IPS-18c (cell line): ENCODE data around the gene HSPB1.

ENCODE experiments used
- H3K4me3 ChIP-seq: 2 replicates; pipeline ENCODE4 v1.7.0; 2013; ENCODE audit warnings: low read depth, mild to moderate bottlenecking, low read length, moderate library complexity; ENCODE audit not compliant: insufficient read depth
- H3K9me3 ChIP-seq: one replicate; pipeline ENCODE4 v1.6.1; 2013; ENCODE audit warnings: mild to moderate bottlenecking, low read length, moderate library complexity; ENCODE audit not compliant: control insufficient read depth, insufficient read depth

HSPB1 gene

GRCh38 chr7:76338298-76339084 is 36.0 kb downstream of the HSPB1 start:
- Histone ChIP-seq H3K9me3 (no peaks in the 10 kb centered on the region), H3K4me3 (no peak overlapping the region)

DNA sequence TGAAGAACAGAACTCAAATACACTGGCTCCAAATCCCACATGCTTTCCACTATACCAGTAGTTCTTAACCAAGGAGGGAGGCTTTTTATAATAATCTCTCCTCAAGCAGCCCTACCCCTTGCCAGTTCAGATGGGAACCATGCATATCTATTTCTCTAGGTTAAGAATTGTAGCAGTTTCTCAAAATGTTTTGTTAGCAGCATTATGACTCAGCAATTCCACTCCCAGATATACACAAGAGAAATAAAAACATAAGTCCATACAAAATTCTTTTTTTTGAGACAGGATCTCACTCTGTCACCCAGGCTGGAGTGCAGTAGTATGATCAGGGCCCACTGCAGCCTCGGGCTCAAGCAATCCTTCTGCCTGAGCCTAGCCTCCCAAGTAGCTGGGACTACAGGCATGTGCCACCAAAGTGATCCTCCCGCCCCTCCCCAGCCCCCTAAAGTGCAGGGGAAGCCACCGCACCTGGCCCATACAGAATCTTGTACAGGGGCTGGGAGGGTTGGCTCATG is 38.2 kb downstream of the HSPB1 start:
- Histone ChIP-seq H3K4me3 (no peak overlapping the region), H3K9me3 (no peaks in the 10 kb centered on the region)

DNA sequence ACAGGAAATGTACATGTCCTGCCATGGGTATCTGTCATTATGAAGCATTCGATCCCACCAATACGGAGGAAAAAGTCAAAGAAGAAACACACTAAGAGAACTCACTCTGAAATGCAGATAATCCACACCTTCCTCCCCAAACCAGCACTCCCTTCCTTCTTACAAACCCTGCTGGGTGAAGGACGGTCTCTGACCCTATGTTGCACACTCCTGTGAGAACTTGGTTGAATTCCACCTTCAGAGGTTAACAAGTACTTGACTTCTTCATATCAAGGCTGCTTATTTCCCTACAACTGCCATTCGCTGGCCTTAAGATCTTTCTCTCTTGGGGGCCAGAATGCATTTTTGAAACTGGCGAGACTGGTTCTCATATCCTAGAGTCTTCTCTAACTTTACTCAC is 39.7 kb downstream of the HSPB1 start:
- Histone ChIP-seq H3K4me3 (no peak overlapping the region), H3K9me3 (no peaks in the 10 kb centered on the region)

DNA sequence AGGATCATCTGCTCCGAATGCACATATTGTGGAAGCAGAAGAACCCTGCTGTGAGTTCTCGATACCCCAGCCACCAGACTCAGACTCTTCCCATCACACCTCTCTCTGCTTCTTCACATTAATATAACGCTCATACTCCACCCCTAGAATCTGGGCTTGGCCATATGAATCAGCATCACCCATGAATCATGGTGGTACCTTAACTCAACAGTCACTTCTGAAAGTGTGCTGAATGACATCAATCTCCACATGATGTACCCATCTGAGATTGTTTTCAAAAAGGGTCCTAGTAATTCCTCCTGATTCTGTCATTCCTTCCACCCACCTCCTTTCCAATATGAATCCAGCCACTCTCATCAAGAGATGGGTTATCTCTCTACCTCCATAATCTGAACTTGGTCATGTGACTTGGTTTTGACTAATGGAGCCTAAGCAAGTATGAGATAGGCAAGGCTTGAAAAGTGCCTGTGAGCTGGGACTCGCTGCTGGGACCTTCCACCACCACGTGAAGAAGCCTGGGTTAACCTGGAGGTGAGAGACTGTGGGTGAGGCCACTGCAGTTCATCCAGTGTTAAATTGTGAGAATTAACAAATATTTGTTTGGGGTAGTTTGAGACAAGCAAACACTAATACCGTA is 40.9 kb downstream of the HSPB1 start:
- H3K9me3 ChIP-seq: no peaks in the 10 kb centered on the region
- no peak overlapping the region for H3K4me3 ChIP-seq

- no peaks in the 10 kb centered on the region for H3K9me3 ChIP-seq
- no peak overlapping the region for H3K4me3 ChIP-seq
Observed at GRCh38 chr7:76343931-76344321, 41.5 kb downstream of the HSPB1 start.

DNA sequence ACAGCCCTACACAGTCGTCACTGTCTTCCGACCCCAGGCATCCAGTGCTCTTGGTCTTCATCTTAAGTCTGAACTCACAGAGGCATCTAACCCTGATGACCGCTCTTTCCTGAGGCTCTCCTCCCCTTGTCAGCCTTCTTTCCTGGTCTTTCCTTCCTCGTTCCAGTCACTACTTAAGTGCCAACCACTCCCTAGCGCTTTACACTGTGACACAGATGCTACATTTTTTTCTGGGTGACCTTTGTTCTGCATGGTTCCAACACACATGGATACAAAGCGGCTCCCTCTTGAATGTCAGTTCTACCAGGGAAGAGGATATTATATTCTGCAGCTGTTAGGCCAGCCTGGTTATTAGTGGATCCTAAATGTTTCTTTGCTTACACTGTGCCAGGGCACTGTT is 43.6 kb downstream of the HSPB1 start:
- H3K9me3 ChIP-seq: no peaks in the 10 kb centered on the region
- no peak overlapping the region for H3K4me3 ChIP-seq

DNA sequence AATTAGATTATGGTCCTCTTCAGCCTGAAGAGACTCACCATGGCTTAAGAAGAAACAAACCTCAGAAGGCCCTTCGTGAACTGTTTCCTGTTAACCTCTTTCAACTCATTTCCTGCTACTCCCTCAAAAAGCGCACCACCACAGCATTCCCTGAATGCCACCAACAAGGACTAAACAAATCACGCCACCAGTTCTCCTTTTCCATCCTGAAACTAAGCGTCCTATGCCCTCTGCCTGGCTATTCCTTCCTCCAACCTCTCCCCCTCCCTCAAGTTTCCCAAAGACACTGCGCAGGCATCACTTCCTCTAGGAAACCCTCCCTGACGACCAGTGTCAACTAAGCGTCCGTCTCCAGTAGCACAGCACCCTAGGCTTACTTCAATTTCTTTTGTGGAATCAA is 44.3 kb downstream of the HSPB1 start:
- Histone ChIP-seq H3K4me3 (no peak overlapping the region), H3K9me3 (no peaks in the 10 kb centered on the region)

GRCh38 chr7:76347710-76348109 is 45.2 kb downstream of the HSPB1 start:
- no peaks in the 10 kb centered on the region for H3K9me3 ChIP-seq
- no peak overlapping the region for H3K4me3 ChIP-seq

GRCh38 chr7:76349313-76349885 is 46.9 kb downstream of the HSPB1 start:
- H3K4me3 ChIP-seq: no peak overlapping the region

DNA sequence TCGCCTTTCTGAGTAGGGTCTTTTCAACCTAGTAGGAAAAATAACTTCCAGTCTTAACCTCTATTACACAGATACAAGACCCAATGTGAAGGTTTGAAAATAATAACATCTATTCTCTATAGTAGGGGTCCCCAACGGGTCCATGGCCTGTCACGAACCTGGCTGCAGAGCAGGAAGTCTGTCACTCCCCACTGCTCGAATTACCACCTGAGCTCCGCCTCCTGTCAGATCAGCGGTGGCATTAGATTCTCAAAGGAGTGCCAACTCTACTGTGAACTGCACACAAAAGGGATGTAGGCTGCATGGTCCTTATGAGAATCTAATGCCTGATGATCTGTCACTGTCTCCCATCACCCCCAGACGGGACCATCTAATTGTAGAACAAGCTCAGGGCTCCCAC is 48.9 kb downstream of the HSPB1 start:
- no peaks in the 10 kb centered on the region for H3K9me3 ChIP-seq
- no peak overlapping the region for H3K4me3 ChIP-seq

More at GRCh38 chr7:76349313-76349885, 46.9 kb downstream of the HSPB1 start:
- no peaks in the 10 kb centered on the region for H3K9me3 ChIP-seq

DNA sequence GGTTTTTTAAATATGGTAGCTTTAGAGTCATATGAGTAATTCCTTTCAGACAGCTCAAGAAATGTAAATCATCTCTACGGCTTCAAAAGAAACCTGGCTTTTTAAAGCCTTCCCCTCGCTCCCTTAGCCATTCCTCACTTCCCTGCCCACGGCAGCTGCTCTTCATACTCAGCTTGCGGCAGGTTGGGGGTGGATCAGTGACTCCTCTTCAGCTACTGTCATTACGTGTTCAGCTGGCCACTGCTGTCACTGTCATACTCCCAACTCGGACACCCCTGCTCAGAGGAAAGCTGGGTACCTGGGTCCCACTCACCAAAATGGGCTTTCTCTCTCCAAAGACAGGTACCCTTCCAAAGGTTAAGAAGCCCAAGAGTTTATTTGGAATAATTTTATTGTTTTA is 49.7 kb downstream of the HSPB1 start:
- no peak overlapping the region for H3K4me3 ChIP-seq
- no peaks in the 10 kb centered on the region for H3K9me3 ChIP-seq

DNA sequence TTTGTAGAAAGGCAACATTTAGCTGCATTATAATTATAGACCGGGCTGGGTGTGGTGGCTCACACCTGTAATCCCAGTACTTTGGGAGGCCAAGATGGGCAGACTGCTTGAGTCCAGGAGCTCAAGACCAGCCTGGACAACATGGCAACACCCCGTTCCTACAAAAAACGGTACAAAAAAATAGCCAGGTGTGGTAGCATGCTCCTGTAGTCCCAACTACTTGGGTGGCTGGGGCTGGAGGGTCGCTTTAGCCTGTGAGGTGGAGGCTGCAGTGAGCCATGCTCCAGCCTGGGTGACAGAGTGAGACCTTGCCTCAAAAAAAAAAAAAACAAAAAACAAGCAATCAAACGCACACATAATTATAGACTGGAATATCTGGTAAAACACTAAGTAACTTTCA is 51.3 kb downstream of the HSPB1 start:
- H3K9me3 ChIP-seq: no peaks in the 10 kb centered on the region

More for the DNA sequence above, 51.3 kb downstream of the HSPB1 start:
- no peak overlapping the region for H3K4me3 ChIP-seq
